Mucosa of descending colon (tissue), 3 donors: ENCODE results near the gene EPN2. TPM values are rescaled to one million over a fixed set of nuclear protein-coding genes. Genes with fewer than 3 reads are reported as not detected.

Source experiments
- ATAC-seq: fragments of 200-7000 bp; cut with Tn5 transposase; one replicate; pipeline ENCODE4 v1.9.1; 2020; ENCODE audit warnings: mild to moderate bottlenecking, moderate library complexity
- DNase-seq, 3 donors: peaks; one replicate each; pipeline ENCODE4 v3.0.0-alpha.2; 2020
- H3K36me3 ChIP-seq: fragments of 200-600 bp; one replicate; pipeline ENCODE4 v1.8.0; 2021; ENCODE audit warnings: low read depth, mild to moderate bottlenecking
- H3K4me1 ChIP-seq: fragments of 200-600 bp; one replicate; pipeline ENCODE4 v1.8.0; 2021; ENCODE audit warnings: low read depth, mild to moderate bottlenecking
- H3K4me3 ChIP-seq: fragments of 200-600 bp; one replicate; pipeline ENCODE4 v1.8.0; 2021; ENCODE audit warnings: mild to moderate bottlenecking
- H3K9me3 ChIP-seq: fragments of 200-600 bp; one replicate; pipeline ENCODE4 v1.8.0; 2021; ENCODE audit warnings: mild to moderate bottlenecking
- CTCF ChIP-seq: fragments of 200-600 bp; IDR thresholded peaks from one replicate; pipeline ENCODE4 v1.8.0; 2022; ENCODE audit warnings: antibody characterized with exemption, mild to moderate bottlenecking
- intact Hi-C, 2 donors: fragments of 100-400 bp; cut with DNase I in 1 of 2; cut with micrococcal nuclease in 1 of 2; formaldehyde crosslinking; loops; one replicate each; pipeline versions ENCODE4 v1.11.0 to v1.11.1; 2022; cut with DNase I, micrococcal nuclease
- total RNA-seq, 3 donors: library from RNA; stranded (reverse); fragmentation: NEBNext Ultra II Directional in 2 of 3; extraction: Animal tissue kit (Norgen Biotek cat#: 25700) in 2 of 3; gene quantifications; one replicate each; pipeline versions ENCODE4 v1.2.1 to v1.2.4, GENCODE V29; 2021 to 2023
- donor health status: DM: no; HTN: no; CAD: no; lungs with moderate emphysema.
- donor health status: DM: no; HTN: no; CAD: no.
- donor health status: DM: no; HTN: yes; CAD: no.

Gene EPN2
- total RNA-seq, 3 donors from 2014 or later: 32.6 to 75.8 (median 45.0) TPM

DNA sequence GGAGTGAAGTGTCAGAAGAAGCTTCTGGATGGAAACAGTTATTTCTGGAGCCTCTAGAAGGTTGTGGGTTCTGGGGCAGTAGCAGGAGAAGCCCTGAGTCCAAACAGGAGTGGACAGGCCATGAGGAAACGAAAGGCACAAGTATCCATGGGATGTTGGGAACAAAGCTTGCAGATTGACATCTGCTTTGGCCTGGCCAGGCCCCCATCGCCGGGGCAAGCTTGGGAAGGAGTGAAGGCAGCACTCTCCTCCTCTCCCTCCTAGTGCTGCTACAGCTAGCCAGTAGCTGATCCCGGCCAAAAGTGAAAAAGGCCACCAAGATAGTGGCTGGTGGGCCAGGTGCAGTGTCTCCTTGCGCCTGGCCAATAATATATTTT is 85.0 kb downstream of the EPN2 start:
- ATAC-seq (no peak), DNase-seq (no peak)
- Histone ChIP-seq H3K9me3 (no peaks in the 10 kb centered on the region), H3K4me3 (no peak overlapping the region), H3K4me1 (peaks cover 5% of the 10 kb centered on the region), H3K36me3 (no peaks in the 10 kb centered on the region)
- intact Hi-C loops: no loop called here
- no peak for TF ChIP-seq CTCF

- no peak for TF ChIP-seq CTCF
- no peaks in the 10 kb centered on the region for H3K9me3 ChIP-seq
- H3K4me1 ChIP-seq: no peaks in the 10 kb centered on the region
- ATAC-seq: no peak
- H3K36me3 ChIP-seq: no peaks in the 10 kb centered on the region
- intact Hi-C loops: no loop called here
- H3K4me3 ChIP-seq: no peak overlapping the region
- DNase-seq: no peak
Measured at GRCh38 chr17:19322861-19323260, 85.7 kb downstream of the EPN2 start.

DNA sequence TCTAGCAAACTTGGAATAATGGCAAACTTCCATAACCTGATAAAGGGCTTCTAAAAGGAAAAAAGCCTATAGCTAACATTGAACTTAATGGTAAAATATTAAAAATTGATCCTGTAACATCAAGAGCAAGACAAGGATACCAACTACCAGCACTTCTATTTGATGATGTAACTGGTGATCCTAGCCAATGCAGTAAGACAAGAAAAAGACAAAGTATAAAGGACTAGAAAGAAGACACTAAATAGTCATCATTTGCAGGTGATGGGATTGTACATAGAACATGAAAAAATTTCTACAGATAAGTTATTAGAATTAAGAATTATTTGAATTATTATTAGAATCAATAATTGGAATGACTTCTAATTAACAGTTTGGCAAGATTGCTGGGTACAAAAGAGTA is 88.4 kb downstream of the EPN2 start:
- H3K4me1 ChIP-seq: no peaks in the 10 kb centered on the region
- intact Hi-C loops: no loop called here
- H3K36me3 ChIP-seq: no peaks in the 10 kb centered on the region
- no peak for TF ChIP-seq CTCF
- DNase-seq (no peak), ATAC-seq (no peak)
- no peak overlapping the region for H3K4me3 ChIP-seq
- H3K9me3 ChIP-seq: no peaks in the 10 kb centered on the region

- DNase-seq: no peak
- Histone ChIP-seq H3K4me3 (no peak overlapping the region), H3K9me3 (no peaks in the 10 kb centered on the region), H3K4me1 (no peaks in the 10 kb centered on the region), H3K36me3 (no peaks in the 10 kb centered on the region)
- no peak for ATAC-seq
- intact Hi-C loops: no loop called here
- no peak for TF ChIP-seq CTCF
Measured at GRCh38 chr17:19327031-19327783, 90.0 kb downstream of the EPN2 start.

DNA sequence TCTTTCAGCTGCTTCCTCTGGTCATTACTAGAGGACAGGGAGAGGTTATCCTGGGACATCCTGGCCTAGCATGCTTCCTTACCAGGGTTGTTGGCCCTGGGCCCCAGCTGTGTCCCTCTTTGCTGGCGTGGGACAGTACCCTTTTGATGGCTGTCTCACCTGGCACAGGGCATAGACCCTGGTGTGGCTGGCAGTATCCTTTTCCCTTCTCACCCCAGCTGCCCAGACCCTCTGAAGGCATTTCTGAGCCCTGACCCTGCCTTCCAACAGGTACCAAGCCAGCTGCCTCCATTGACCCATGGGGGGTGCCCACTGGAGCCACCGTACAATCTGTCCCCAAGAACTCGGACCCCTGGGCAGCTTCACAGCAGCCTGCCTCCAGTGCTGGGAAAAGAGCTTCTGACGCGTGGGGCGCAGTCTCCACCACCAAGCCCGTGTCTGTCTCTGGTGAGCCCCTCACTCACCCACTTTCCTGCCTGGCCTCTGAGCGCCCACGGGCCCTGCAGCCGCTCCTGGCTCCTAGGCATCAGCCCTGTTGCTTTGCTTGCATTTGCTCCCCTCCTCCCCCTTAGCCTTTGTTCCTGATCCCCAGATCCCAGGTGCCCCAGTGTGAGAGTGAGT is 91.4 kb downstream of the EPN2 start:
- no peaks in the 10 kb centered on the region for H3K9me3 ChIP-seq
- no peak for TF ChIP-seq CTCF
- H3K4me3 ChIP-seq: no peak overlapping the region
- ATAC-seq (no peak), DNase-seq (no peak)
- intact Hi-C loops: no loop called here
- no peaks in the 10 kb centered on the region for H3K36me3 ChIP-seq
- H3K4me1 ChIP-seq: no peaks in the 10 kb centered on the region
